ENCODE results near the gene VPS26A. TPM values are rescaled to one million over a fixed set of nuclear protein-coding genes. Genes with fewer than 3 reads are reported as not detected.

VPS26A gene
- total RNA-seq, 1 donor from 2014 or later, result 35.4 TPM

DNA sequence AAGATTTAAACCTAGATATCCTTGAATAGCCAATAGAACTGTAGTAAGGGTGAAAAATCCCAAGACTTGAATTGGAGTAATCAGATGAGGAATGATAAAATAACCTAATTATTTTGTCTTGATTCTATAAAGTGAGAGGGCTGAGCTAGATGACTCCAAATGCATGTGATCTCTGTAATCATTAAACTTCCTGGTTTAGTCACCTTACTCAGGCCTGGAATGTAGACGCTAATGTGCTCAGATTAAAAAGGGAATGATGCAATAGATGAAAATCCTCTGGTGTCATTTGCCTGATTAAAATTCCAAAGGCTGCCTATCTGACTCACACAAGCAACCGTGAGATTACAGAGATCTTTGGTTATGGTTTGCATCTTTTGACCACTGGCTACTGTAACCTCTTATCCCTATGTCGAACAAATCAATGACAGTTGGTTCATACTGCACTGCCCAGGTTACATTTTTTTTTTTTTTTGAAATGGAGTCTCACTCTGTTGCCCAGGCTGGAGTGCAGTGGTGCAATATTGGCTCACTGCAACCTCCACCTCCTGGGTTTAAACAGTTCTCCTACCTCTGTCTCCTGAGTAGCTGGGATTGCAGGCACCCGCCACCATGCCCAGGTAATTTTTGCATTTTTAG is 93.3 kb downstream of the VPS26A start:
- intact Hi-C loops (cut with micrococcal nuclease), result no loop called here

- intact Hi-C loops (cut with micrococcal nuclease), result no loop called here
Observed at GRCh38 chr10:69218831-69219230, 94.9 kb downstream of the VPS26A start.

- intact Hi-C loops (cut with micrococcal nuclease), result loop anchor here (5.0 kb wide), 1 partner anchor 213 kb away; no protein-coding TSS in a partner anchor
Observed at GRCh38 chr10:69220041-69220451, 96.1 kb downstream of the VPS26A start, which contains the start of gene HKDC1. Gene HKDC1, plus strand, starts transcription at chr10:69220332. Its CDS starts 104 bp downstream, at chr10:69220436.

- intact Hi-C loops (cut with micrococcal nuclease), result loop anchor here (5.0 kb wide), 1 partner anchor 213 kb away; no protein-coding TSS in a partner anchor
Observed at GRCh38 chr10:69220507-69220906, 96.5 kb downstream of the VPS26A start.

Other genes with a start within 250 kb of the VPS26A start
- 47.2 and 48.8 TPM in 2 replicates for gene DDX50, start 222.9 kb upstream of the VPS26A start, total RNA-seq
- gene DDX21, start 168.0 kb upstream of the VPS26A start, total RNA-seq, result 107 and 109 TPM in 2 replicates
- 13.5 and 14.5 TPM in 2 replicates for gene KIFBP, start 135.4 kb upstream of the VPS26A start, total RNA-seq
- gene SRGN, start 36.1 kb upstream of the VPS26A start, total RNA-seq, result 215 and 220 TPM in 2 replicates
- gene SUPV3L1, start 56.1 kb downstream of the VPS26A start, total RNA-seq, result 42.2 and 43.8 TPM in 2 replicates
- 1.3 and 2.9 TPM in 2 replicates for gene HKDC1, start 96.2 kb downstream of the VPS26A start, total RNA-seq
- 145 and 147 TPM in 2 replicates for gene HK1, start 154.3 kb downstream of the VPS26A start, total RNA-seq